ENCODE measurements around the gene NFIL3. TPM values are rescaled to one million over a fixed set of nuclear protein-coding genes. Genes with fewer than 3 reads are reported as not detected.

Gene NFIL3
- total and polyA plus RNA-seq, 2 experiments from 2014 or later: 4.1 to 7.5 TPM

DNA sequence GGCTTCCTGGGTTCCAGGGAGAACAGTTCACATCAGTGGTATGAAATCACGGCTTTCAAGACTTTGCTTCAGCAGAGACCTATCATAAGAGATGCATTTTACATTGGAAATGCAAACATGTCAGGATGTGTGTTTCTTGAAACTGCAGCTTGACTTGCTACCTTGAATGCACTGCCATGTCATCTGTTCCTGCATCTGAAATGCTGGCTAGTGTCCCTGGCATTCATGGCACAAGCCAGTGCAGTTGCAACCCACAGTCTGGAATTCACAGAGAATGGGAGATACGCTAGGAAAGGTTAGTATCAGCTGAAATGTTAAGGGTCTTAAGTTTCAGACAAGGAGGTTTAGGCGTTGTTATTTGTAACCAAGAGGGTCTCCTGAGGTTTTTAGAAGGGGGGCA is 24.7 kb downstream of the NFIL3 start (continued):
- TF ChIP-seq, protein P1, sequence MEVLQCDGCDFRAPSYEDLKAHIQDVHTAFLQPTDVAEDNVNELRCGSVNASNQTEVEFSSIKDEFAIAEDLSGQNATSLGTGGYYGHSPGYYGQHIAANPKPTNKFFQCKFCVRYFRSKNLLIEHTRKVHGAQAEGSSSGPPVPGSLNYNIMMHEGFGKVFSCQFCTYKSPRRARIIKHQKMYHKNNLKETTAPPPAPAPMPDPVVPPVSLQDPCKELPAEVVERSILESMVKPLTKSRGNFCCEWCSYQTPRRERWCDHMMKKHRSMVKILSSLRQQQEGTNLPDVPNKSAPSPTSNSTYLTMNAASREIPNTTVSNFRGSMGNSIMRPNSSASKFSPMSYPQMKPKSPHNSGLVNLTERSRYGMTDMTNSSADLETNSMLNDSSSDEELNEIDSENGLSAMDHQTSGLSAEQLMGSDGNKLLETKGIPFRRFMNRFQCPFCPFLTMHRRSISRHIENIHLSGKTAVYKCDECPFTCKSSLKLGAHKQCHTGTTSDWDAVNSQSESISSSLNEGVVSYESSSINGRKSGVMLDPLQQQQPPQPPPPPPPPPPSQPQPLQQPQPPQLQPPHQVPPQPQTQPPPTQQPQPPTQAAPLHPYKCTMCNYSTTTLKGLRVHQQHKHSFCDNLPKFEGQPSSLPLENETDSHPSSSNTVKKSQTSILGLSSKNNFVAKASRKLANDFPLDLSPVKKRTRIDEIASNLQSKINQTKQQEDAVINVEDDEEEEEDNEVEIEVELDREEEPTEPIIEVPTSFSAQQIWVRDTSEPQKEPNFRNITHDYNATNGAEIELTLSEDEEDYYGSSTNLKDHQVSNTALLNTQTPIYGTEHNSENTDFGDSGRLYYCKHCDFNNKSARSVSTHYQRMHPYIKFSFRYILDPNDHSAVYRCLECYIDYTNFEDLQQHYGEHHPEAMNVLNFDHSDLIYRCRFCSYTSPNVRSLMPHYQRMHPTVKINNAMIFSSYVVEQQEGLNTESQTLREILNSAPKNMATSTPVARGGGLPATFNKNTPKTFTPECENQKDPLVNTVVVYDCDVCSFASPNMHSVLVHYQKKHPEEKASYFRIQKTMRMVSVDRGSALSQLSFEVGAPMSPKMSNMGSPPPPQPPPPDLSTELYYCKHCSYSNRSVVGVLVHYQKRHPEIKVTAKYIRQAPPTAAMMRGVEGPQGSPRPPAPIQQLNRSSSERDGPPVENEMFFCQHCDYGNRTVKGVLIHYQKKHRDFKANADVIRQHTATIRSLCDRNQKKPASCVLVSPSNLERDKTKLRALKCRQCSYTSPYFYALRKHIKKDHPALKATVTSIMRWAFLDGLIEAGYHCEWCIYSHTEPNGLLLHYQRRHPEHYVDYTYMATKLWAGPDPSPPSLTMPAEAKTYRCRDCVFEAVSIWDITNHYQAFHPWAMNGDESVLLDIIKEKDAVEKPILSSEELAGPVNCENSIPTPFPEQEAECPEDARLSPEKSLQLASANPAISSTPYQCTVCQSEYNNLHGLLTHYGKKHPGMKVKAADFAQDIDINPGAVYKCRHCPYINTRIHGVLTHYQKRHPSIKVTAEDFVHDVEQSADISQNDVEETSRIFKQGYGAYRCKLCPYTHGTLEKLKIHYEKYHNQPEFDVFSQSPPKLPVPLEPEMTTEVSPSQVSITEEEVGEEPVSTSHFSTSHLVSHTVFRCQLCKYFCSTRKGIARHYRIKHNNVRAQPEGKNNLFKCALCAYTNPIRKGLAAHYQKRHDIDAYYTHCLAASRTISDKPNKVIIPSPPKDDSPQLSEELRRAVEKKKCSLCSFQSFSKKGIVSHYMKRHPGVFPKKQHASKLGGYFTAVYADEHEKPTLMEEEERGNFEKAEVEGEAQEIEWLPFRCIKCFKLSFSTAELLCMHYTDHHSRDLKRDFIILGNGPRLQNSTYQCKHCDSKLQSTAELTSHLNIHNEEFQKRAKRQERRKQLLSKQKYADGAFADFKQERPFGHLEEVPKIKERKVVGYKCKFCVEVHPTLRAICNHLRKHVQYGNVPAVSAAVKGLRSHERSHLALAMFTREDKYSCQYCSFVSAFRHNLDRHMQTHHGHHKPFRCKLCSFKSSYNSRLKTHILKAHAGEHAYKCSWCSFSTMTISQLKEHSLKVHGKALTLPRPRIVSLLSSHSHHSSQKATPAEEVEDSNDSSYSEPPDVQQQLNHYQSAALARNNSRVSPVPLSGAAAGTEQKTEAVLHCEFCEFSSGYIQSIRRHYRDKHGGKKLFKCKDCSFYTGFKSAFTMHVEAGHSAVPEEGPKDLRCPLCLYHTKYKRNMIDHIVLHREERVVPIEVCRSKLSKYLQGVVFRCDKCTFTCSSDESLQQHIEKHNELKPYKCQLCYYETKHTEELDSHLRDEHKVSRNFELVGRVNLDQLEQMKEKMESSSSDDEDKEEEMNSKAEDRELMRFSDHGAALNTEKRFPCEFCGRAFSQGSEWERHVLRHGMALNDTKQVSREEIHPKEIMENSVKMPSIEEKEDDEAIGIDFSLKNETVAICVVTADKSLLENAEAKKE (CRISPR knock-in tag; IDR thresholded peaks at IDR 0.05): no peak
- TF ChIP-seq, protein P2, sequence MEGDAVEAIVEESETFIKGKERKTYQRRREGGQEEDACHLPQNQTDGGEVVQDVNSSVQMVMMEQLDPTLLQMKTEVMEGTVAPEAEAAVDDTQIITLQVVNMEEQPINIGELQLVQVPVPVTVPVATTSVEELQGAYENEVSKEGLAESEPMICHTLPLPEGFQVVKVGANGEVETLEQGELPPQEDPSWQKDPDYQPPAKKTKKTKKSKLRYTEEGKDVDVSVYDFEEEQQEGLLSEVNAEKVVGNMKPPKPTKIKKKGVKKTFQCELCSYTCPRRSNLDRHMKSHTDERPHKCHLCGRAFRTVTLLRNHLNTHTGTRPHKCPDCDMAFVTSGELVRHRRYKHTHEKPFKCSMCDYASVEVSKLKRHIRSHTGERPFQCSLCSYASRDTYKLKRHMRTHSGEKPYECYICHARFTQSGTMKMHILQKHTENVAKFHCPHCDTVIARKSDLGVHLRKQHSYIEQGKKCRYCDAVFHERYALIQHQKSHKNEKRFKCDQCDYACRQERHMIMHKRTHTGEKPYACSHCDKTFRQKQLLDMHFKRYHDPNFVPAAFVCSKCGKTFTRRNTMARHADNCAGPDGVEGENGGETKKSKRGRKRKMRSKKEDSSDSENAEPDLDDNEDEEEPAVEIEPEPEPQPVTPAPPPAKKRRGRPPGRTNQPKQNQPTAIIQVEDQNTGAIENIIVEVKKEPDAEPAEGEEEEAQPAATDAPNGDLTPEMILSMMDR (conservative IDR thresholded peaks at IDR 0.05; ENCODE audit: low read depth in 2 of 2): no peak
- TF ChIP-seq CREB1 (CRISPR knock-in tag; IDR thresholded peaks at IDR 0.05; ENCODE audit: low read depth) (no peak), STAT1 (IDR thresholded peaks at IDR 0.05; ENCODE audit: unreplicated experiment) (no peak), ZNF331 (CRISPR knock-in tag; IDR thresholded peaks at IDR 0.05; ENCODE audit: low read depth) (no peak)

GRCh38 chr9:91395553-91396471 is 27.8 kb downstream of the NFIL3 start:
- H3K36me3 ChIP-seq (ENCODE audit: insufficient read depth): no peaks in the 10 kb centered on the region
- Mint-ChIP-seq H3K9me3 (no peaks in the 10 kb centered on the region), H3K4me1 (no peaks in the 10 kb centered on the region), H3K27ac (no peak overlapping the region), H3K4me3 (no peak overlapping the region), H3K27me3 (ENCODE audit: insufficient read depth, low read depth, poor library complexity) (no peaks in the 10 kb centered on the region), H3K36me3 (ENCODE audit: low read depth) (no peaks in the 10 kb centered on the region)
- no peaks in the 10 kb centered on the region for H3K4me1 ChIP-seq (ENCODE audit: insufficient read depth)
- H3K79me2 ChIP-seq (replicated peaks; ENCODE audit: insufficient read depth): no peaks in the 10 kb centered on the region
- H2AFZ ChIP-seq: no peak overlapping the region
- no peaks in the 10 kb centered on the region for H3F3A ChIP-seq (replicated peaks; ENCODE audit: low read depth)
- H3K27ac ChIP-seq (ENCODE audit: low read depth): no peak overlapping the region
- H3K4me2 ChIP-seq: no peak overlapping the region
- ATAC-seq (no peak), DNase-seq (ENCODE audit: low spot score) (no peak)
- no peak overlapping the region for H3K4me3 ChIP-seq
- no peaks in the 10 kb centered on the region for H3K9me2 ChIP-seq (ENCODE audit: insufficient read depth)
- H3K27me3 ChIP-seq (ENCODE audit: insufficient read depth): no peaks in the 10 kb centered on the region
- no peaks in the 10 kb centered on the region for H4K20me1 ChIP-seq (replicated peaks; ENCODE audit: insufficient read depth)
- TF ChIP-seq ZNF331 (CRISPR knock-in tag; IDR thresholded peaks at IDR 0.05; ENCODE audit: low read depth) (no peak), ETS1 (IDR thresholded peaks at IDR 0.05) (no peak), ZNF114 (CRISPR knock-in tag; IDR thresholded peaks at IDR 0.05) (no peak), STAT1 (IDR thresholded peaks at IDR 0.05; ENCODE audit: unreplicated experiment) (no peak), EZH2phosphoT487 (IDR thresholded peaks at IDR 0.05; ENCODE audit: unreplicated experiment) (no peak)
- TF ChIP-seq, protein P3, sequence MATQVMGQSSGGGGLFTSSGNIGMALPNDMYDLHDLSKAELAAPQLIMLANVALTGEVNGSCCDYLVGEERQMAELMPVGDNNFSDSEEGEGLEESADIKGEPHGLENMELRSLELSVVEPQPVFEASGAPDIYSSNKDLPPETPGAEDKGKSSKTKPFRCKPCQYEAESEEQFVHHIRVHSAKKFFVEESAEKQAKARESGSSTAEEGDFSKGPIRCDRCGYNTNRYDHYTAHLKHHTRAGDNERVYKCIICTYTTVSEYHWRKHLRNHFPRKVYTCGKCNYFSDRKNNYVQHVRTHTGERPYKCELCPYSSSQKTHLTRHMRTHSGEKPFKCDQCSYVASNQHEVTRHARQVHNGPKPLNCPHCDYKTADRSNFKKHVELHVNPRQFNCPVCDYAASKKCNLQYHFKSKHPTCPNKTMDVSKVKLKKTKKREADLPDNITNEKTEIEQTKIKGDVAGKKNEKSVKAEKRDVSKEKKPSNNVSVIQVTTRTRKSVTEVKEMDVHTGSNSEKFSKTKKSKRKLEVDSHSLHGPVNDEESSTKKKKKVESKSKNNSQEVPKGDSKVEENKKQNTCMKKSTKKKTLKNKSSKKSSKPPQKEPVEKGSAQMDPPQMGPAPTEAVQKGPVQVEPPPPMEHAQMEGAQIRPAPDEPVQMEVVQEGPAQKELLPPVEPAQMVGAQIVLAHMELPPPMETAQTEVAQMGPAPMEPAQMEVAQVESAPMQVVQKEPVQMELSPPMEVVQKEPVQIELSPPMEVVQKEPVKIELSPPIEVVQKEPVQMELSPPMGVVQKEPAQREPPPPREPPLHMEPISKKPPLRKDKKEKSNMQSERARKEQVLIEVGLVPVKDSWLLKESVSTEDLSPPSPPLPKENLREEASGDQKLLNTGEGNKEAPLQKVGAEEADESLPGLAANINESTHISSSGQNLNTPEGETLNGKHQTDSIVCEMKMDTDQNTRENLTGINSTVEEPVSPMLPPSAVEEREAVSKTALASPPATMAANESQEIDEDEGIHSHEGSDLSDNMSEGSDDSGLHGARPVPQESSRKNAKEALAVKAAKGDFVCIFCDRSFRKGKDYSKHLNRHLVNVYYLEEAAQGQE (IDR thresholded peaks at IDR 0.05; ENCODE audit: unreplicated experiment): no peak

Data from GM23338 (cell line).